ENCODE data around the gene ACAP3.

DNA sequence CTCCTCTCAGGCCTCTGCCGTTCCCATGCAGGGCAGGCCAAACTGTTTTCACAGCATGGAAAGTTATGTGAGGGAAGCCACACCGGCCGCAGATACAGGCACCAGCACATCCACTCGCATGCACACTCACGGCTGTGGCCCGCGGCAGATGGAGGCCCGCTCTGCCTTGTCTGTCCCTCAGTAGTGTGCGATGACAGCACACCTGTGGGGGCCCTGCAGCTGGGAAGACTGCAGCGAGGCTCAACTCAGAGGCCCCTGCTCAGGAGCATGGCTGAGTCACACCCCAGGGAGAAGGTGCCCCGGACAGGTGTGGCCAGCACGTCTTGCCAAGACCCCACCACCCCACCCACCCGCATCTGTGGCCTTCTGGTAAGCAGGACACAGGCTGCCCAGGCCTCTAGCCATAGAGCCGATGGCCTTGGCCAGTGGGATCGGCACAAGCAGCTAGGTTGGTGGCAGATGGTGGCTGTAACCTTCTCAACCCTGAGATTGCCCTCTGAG lies 32.7 kb downstream of the ACAP3 start:
- TF ChIP-seq GATA2 (IDR thresholded peaks at IDR 0.05; ENCODE audit: low read depth, low read length) (no peak), GATA3 (IDR thresholded peaks at IDR 0.05; ENCODE audit: low read depth, low read length) (no peak)
